ENCODE results near the gene ITFG2. TPM values are rescaled to one million over a fixed set of nuclear protein-coding genes. Genes with fewer than 3 reads are reported as not detected.

ITFG2 gene
- total RNA-seq, 2 experiments from 2014 or later = 25.4 to 25.8 TPM

GRCh38 chr12:2775431-2775830 lies 37.0 kb upstream of the ITFG2 start:
- no peaks in the 10 kb centered on the region for H3K9me3 Mint-ChIP-seq
- ATAC-seq (no peak), DNase-seq (no peak)
- intact Hi-C loops (cut with micrococcal nuclease) = no loop called here
- no peak for TF ChIP-seq CTCF (IDR thresholded peaks at IDR 0.05)
- H3K27me3 Mint-ChIP-seq = peaks cover 1% of the 10 kb centered on the region
- no peak overlapping the region for H3K4me3 Mint-ChIP-seq
- H3K27ac Mint-ChIP-seq = no peak overlapping the region
- CTCF ChIA-PET = interaction anchor here (1.6 kb wide), 1 partner anchor 8 kb away, joined by 5 read pairs; no protein-coding TSS in a partner anchor
- POLR2A ChIA-PET = no interaction called here
- H3K4me1 Mint-ChIP-seq (ENCODE audit: low read depth) = no peaks in the 10 kb centered on the region
- no peaks in the 10 kb centered on the region for H3K36me3 Mint-ChIP-seq (ENCODE audit: low read depth)

- H3K4me1 Mint-ChIP-seq (ENCODE audit: low read depth) = no peaks in the 10 kb centered on the region
- H3K4me3 Mint-ChIP-seq = no peak overlapping the region
- H3K9me3 Mint-ChIP-seq = no peaks in the 10 kb centered on the region
- H3K27me3 Mint-ChIP-seq = peaks cover 2% of the 10 kb centered on the region
- no peak for ATAC-seq
- H3K36me3 Mint-ChIP-seq (ENCODE audit: low read depth) = no peaks in the 10 kb centered on the region
- TF ChIP-seq CTCF (IDR thresholded peaks at IDR 0.05) = no peak
- H3K27ac Mint-ChIP-seq = no peak overlapping the region
- ChIA-PET CTCF (interaction anchor here (1.2 kb wide), 1 partner anchor 9 kb away, joined by 3 read pairs; no protein-coding TSS in a partner anchor), POLR2A (no interaction called here)
- no peak for DNase-seq
- intact Hi-C loops (cut with micrococcal nuclease) = no loop called here
Measured at GRCh38 chr12:2776129-2776806, 36.2 kb upstream of the ITFG2 start.

DNA sequence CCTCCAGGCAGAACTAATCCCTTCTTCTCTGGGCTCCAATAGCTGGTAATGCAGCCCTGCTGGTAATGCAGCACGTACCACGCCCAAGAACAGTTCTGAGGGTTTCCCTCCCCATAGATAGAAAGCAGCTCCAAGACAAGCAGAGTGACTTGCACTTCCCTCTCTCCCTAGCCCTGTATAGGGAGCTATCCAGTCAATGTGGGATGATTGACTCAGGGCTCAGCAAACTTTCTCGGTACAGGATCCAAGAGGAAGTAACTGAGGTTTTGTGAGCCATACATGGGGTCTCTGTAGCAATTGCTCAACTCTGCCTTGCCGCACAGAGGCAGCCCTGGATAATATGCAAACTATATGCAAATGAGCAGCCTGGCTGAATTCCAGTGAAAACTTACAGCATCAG lies 33.2 kb upstream of the ITFG2 start:
- no peaks in the 10 kb centered on the region for H3K9me3 Mint-ChIP-seq
- DNase-seq (no peak), ATAC-seq (no peak)
- CTCF ChIA-PET = no interaction called here
- H3K27ac Mint-ChIP-seq = no peak overlapping the region
- H3K27me3 Mint-ChIP-seq = peaks cover 15% of the 10 kb centered on the region
- peaks cover 6% of the 10 kb centered on the region for H3K4me1 Mint-ChIP-seq (ENCODE audit: low read depth)
- H3K4me3 Mint-ChIP-seq = no peak overlapping the region
- POLR2A ChIA-PET = no interaction called here
- no peaks in the 10 kb centered on the region for H3K36me3 Mint-ChIP-seq (ENCODE audit: low read depth)
- intact Hi-C loops (cut with micrococcal nuclease) = no loop called here
- no peak for TF ChIP-seq CTCF (IDR thresholded peaks at IDR 0.05)

GRCh38 chr12:2783936-2784600 lies 28.4 kb upstream of the ITFG2 start:
- ChIA-PET CTCF (interaction anchor here (0.6 to 6.0 kb wide), 21 partner anchors 9 to 213 kb away, joined by 3 to 64 read pairs (median 3); no protein-coding TSS in a partner anchor), POLR2A (interaction anchor here (0.9 to 1.2 kb wide), 2 partner anchors 47 to 101 kb away, joined by 3 to 5 read pairs; no protein-coding TSS in a partner anchor)
- TF ChIP-seq CTCF (IDR thresholded peaks at IDR 0.05) = peak; percentile 92
- Mint-ChIP-seq H3K36me3 (ENCODE audit: low read depth) (no peaks in the 10 kb centered on the region), H3K27ac (no peak overlapping the region), H3K27me3 (peaks cover 18% of the 10 kb centered on the region), H3K4me1 (ENCODE audit: low read depth) (peaks cover 10% of the 10 kb centered on the region), H3K9me3 (no peaks in the 10 kb centered on the region), H3K4me3 (peak overlapping the region; percentile 52)
- intact Hi-C loops (cut with micrococcal nuclease) = loop anchor here (2.0 kb wide), 1 partner anchor 101 kb away; no protein-coding TSS in a partner anchor
- ATAC-seq (peak; percentile 96), DNase-seq (peak; percentile 54)

GRCh38 chr12:2785017-2785416 lies 27.5 kb upstream of the ITFG2 start:
- CTCF ChIA-PET = interaction anchor here (0.8 to 6.0 kb wide), 7 partner anchors 8 to 102 kb away, joined by 3 to 64 read pairs (median 3); no protein-coding TSS in a partner anchor
- no peaks in the 10 kb centered on the region for H3K9me3 Mint-ChIP-seq
- no peak overlapping the region for H3K27ac Mint-ChIP-seq
- POLR2A ChIA-PET = interaction anchor here (1.2 to 1.5 kb wide), 2 partner anchors 10 to 94 kb away, joined by 4 to 5 read pairs; partner anchors contain the start of gene FKBP4
- DNase-seq (no peak), ATAC-seq (no peak)
- H3K4me3 Mint-ChIP-seq = no peak overlapping the region
- H3K4me1 Mint-ChIP-seq (ENCODE audit: low read depth) = peaks cover 10% of the 10 kb centered on the region
- peaks cover 18% of the 10 kb centered on the region for H3K27me3 Mint-ChIP-seq
- no peak for TF ChIP-seq CTCF (IDR thresholded peaks at IDR 0.05)
- intact Hi-C loops (cut with micrococcal nuclease) = loop anchor here (2.0 kb wide), 1 partner anchor 102 kb away; no protein-coding TSS in a partner anchor
- no peaks in the 10 kb centered on the region for H3K36me3 Mint-ChIP-seq (ENCODE audit: low read depth)
